HG03175 (cell line): ENCODE measurements around the gene TBC1D22A.
"Not testable (repeated sequence)": the region's sequence is repeated elsewhere in the genome, so short reads cannot be mapped to it uniquely, and the experiment has no call there.

Experiments used
- ATAC-seq: cut with Tn5 transposase; IDR thresholded peaks from one replicate; pipeline ENCODE4 v1.9.1; 2021; ENCODE audit warnings: mild to moderate bottlenecking, moderate library complexity; ENCODE audit not compliant: unreplicated experiment

TBC1D22A gene

DNA sequence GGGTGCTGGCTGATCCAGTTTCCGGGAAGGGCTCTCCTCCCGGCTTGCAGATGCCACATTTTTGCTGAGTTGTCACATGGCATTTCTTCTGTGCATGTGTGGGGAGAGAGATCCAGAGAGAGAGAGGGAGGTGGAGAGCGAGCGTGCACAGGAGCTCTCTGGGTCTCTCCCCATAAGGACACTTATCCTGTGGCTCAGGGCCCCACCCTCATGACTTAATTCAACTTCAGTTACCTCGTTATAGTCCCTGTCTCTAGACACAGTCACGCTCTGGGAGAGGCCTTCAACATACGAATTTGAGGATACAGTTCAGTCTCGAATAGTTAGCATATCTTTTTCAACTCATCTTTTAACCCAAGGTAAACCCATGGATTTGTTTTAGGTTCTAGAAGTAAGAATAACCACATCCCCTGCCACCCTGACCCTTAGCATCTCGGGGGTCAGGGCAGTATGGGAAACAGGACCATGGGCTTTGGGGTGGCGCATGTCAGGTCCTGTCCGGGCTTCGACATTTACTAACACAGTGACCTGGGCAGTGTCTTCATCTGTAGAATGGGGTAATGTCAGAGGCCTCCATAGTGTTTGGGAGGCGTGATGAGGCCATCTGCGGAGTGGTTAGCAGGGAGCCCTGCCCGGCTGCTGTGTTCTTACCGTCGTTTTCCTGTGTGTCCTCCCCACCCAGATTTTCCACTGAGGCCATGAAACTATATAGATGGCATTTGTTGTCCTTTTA, 46.9 kb downstream of the TBC1D22A start:
- no peak for ATAC-seq

DNA sequence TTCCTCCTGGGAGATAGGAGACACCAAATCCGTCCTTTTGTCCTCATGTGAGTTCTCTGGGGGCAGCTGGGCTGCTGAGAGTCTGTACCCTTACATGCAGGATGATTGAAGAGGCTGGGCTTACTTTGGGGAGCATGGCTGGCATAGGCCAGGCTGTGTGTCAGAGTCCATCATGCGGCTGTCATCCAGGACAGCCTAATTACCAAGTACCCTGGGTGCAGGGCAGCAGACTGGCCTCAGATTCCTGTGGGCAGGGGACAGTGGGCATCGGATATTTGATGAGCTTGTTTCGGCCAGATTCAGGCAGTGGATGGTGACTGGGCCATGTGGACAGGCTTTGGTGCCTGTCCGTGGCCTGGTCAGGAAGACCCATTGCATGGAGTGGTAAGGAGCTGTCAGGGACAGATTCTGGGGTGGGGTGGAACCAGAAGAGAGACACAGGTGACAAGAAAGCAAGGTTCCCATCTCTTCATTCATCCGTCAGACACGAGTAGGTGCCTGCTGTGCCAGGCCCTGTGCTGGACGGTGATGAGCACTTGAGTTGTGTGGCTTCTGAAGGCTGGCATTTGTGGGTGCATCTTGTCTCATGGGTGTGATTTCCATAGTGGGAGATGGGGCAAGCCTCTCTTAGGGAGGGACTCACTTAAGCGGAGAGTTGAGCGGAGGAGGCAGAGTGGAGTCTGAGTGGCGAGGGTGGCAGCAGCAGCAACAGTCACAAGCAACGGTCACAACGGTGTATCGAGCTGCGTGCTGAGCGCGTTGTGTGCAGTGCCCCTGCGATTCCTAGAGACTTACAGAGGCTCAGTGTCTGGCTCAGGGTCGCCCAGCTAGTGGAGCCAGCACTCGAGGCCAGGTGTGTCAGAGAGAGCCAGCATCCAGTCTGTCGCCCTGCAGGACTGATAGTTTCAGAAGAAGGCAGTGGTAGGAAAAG, 48.7 kb downstream of the TBC1D22A start:
- no peak for ATAC-seq

DNA sequence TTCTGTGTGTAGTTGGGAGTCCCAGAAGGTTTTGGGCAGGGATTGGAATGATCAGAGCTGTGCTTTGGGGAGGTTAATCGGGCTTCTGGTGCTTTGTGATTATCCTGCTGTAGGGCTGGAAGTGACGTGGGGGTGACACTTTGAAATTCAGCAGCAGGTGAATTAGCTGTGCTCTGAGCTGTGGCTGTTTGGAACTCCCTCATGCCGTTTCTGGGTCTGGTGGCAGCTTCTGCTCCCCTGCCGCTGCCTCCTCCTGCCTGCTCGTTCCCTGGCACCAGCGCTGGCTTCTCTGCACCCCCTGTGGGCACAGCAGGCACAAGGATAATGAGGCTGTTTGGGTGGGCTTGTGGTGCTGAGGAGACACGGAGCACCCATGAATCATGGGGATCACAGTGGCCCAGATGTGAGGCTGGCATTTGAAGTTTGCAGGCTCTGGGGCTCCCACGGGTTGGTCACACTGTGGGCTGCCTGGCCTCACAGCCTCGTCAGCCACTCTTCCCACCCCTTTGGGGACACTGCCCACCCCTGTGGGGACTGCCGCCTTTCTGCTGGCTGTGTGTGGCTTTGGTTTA, 49.7 kb downstream of the TBC1D22A start:
- ATAC-seq, result no peak

DNA sequence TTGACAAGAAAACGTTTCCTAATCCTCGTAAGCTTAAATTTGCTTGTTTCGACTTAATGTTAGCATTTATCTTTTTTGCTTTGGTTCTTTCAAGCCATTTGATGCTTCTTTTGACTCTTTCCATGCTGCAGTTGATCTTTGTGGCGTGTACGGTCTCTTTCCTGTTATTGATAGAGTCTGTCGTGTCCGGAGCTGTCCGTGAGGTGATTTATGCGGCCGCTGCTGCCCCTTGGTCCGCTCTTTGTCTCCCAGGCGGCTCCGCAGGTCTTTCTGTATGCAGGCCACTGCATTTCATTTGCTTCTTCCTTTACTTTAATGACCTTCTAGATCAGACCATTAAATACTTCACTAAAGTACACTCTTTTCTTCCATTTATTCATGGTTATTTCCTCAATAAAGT, 50.3 kb downstream of the TBC1D22A start:
- no peak for ATAC-seq

DNA sequence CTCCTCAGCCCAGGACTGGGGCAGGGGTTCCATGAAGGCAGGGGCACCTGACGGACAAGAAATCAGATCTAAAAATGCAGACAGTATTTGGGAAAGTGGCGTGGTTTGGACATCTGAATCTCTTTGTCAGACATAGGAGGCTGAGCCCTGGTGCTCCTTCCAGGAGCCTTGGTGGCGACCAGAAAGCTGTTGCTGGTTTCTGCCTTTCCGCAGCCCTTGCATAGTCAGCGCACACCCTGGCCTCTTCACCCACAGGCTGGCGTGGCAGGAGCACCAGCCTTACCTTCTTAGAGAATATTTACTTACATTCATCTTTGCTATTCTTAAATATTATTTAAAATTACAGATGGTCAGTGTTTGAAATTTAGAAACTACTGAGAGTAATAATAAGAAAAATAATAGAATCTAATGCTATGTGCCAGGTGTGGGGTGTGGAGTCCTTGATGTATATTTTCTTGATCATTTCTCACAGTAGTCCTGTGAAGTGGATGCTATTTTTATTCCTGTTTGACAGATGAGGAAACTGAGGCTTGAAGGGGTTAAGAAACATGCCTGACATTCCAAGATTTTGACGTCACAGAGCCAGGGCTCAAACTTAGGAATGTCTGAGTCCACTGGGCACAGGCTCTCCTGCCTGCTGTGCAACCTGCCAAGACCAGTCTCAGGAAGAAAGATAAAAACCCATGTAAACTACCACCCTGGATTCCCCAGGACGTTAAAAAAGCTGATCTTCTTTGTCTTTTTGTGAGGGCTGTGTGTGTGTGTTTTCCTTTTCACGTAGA, 51.6 kb downstream of the TBC1D22A start:
- ATAC-seq, result no peak

DNA sequence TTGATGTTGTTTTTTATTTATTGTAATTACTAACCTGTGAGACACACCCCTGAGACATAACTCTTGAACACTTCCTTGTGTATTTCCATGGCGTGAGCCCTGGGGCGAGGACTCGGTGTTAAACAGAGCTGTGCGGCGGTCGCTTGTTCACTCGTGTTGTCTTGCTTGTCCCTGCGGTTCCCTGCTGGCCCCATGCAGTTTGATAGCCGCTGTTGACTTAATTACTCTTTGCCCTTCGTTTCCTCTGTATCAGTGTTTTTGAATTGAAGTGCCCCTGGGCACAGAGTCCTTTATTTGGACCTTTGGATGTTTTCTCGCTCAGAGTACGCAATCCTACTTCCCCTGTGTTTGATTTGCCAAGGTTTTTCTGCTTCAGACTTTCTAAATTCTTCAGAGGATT, 52.7 kb downstream of the TBC1D22A start:
- ATAC-seq, result no peak

DNA sequence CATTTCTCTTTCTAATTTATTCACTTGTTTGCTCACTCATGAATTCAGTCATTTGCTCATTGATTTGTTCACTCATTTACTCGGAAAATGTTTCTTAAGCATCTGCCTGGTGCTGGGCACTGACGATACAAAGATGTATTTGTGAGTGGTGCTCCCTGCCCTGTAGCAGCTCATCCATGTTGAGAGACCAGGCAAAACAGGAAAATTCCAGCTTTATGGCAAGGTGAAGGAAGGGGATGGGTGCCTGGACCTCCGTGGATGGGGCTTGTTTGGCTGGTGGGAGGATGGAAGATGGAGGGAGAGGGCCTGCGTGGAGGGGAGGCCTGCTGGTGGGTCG, 53.1 kb downstream of the TBC1D22A start:
- no peak for ATAC-seq

DNA sequence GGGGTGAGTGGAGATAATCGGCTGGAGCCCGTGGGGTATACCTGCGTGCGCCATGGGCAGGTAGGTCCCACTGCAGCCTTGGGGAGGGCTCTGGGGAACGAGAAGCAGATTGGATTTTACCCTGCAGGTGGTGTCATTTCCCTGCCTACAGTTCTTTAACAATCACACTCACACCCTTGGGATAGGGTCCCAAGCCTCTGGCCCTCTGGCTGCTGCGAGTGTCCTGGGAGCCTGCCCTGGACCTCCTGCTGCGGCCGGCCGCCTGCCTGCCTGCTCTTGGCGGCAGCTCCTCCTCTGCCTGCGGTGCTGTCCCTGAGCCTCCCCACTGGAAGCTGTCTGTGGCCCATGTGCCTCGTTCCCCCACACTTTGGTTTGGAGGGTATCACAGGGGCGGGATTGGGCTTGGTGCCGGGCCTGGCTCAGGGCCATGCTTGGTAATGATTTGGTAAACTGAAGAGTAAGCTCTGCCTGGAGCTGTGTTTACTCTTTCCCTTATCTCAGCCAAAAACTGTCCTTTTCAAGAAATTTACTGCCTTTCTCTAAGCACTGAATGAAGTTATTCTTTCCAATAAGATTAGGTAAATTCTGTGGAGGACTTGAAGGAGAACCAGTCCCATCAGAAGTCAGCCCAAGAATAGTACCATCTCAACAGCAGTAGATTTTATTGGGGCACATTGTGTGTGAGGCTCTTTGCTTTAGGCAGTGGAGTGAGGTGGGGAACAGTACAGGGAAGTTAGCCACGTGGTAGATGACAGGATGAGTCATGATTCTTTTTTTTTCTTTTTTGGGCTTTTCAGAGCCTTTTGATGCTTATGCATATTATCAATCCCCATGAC, 53.7 kb downstream of the TBC1D22A start:
- no peak for ATAC-seq

DNA sequence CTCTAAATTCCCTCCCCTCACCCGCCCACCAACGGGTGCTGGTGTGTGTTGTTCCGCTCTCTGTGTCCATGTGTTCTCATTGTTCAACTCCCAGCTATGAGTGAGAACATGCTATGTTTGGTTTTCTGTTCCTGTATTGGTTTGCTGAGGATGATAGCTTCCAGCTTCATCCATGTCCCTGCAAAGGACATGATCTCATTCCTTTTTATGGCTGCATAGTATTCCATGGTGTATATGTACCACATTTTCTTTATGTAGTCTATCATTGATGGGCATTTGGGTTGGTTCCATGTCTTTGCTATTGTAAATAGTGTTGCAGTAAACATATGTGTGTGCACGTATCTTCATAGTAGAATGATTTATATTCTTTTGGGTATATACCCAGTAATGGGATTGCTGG, 54.9 kb downstream of the TBC1D22A start:
- not testable (repeated sequence) for ATAC-seq

DNA sequence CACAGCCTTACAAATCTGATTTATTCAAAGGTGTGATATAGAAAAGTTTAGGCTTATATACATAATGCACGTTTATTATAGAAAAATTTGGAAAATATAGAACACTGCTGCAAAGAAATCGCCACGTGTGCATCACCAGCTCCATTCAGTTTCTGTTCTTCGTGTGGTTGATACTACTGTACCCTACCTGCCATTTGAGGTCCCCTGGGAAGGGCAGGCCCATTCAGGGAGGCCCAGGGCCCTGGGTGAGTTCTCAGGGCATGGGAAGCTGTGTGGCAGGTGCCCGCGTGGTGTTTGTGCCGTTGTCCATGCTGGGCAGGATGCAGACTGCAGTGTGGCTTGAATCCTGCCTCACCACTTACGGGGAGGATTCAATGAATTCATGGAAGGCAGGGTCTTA, 60.8 kb downstream of the TBC1D22A start:
- ATAC-seq, result no peak

DNA sequence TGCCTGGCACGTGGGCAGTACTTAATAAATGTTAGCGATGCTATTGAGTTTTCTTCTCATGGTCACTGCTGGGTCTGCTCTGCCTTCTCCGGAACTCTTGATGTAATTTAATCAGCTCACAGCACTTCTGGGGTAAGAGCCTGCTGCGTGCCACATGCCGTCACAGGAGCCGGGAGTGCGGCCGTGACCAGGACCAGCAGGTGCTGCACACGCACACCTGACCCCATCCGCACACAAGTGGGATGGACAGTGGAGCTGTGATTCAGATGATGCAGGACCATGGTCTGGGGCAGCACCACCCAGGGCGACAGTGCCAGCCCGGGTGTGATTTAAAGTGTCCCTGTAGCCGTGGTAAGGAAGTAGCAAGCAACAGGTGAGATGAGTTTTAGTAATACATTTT, 61.2 kb downstream of the TBC1D22A start:
- ATAC-seq, result no peak

DNA sequence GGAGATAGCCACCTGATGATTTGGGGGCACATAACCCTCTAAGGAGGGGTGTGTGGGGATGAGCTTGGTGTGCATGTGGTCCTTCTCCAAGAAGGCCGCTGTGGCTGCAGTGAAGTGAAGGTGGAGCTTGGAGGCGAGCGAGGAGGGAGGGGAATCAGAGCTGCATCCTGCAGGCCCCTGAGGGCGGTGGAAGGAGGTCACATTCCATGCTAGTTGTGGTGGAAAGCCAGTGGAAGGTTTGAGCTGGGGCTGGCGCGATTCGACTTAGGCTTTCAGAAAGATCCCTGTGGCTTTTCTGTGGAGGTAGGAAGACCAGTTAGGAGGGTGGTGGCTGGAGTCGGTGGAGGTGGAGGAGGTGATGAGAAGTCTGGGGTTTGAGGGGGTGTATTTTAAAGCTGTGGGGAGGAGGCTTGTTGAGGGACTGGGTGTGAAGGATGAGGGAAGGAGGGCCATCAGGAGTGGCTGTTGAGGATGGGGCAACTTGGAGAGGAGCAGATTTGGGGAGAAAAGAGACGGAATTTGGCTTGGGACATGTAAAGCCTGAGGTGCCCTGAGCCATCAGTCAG, 62.0 kb downstream of the TBC1D22A start:
- no peak for ATAC-seq

DNA sequence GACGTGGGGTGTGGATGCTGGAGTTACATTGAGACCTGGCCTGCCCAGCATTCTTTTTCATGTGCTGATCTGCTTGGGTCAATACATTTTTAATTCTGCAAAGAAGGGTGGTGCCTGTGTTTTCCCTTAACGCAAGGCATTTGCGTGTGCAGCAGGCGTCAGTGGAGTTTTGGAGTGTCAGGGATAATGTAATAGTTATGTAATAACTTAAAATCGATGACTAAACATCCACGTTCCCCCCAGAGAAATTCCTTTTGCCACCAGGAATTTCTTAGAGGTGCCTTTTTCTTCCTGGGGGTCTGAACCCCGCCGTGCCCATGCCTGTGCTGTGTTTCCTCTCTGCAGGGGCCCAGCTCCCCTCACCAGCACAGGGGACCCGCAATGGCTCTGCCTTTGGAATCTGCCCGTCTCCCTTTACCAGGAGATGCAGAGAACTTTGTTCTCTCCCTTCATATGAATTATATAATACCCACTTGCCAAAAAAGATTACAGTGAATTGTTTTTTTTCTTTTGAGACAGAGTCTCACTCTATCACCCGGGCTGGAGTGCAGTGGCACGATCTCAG, 62.6 kb downstream of the TBC1D22A start:
- no peak for ATAC-seq

DNA sequence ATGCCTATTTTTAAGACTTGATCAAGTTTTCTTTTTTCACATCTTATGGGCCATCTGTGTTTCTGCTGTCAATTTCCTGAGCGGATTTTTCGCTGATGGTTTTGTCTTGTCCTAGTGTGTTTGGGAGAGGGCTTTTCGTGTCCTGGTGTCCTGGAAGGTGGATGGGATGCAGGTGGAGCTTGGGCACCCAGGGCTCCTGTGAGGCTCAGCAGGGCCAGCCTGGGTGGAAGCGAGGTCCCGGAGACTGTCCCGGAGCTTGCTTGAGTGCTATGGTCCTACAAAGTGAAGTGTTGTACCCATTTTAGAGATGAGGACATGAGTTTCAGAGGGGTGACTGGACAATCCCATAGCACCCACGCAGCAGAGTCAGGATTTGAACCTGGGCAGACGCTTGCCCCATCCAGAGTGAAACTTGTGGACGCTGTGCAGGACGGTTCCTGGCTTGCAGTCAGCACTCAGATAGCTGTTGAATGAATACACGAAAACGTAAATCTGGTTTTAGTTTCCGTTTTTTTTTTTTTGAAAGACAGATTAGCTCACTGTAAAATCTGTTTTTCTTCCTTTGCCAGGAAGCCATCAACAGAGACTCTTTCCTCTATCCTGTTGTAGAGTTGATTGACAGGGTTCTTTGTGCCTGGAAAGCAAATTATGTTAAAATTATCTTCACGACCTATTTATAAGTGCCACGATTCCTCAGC, 64.1 kb downstream of the TBC1D22A start:
- ATAC-seq, result no peak

DNA sequence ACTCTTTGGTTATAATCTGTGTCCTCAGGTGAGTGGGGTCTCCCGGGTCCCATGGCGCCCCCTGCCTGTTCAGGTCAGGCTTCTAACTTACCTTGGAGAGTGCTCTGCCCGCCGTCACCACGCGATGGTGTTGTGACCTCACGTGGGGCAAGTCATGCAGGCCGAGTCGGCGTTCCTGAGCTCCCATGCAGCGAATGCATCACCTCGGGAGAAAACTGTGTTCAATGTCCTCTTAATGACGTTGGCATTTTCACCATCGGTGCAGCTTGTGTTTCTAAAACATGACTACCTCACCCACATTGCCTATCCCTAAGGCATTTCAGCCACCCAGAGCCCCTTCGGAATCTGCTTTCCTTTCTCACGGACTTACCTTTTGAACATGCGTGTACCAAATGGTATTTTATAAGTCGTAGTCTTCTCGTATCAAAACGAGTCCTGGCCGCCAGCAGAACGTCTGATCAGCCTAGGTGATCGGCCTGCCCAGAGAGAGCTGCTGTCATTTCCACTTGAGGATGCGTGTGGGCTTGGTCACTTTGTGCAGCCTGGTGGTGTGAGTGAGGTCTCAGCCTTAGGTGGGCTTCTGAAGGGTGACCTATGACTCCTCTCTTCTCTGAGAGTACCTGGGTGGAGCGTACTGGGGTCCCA, 64.8 kb downstream of the TBC1D22A start:
- no peak for ATAC-seq

DNA sequence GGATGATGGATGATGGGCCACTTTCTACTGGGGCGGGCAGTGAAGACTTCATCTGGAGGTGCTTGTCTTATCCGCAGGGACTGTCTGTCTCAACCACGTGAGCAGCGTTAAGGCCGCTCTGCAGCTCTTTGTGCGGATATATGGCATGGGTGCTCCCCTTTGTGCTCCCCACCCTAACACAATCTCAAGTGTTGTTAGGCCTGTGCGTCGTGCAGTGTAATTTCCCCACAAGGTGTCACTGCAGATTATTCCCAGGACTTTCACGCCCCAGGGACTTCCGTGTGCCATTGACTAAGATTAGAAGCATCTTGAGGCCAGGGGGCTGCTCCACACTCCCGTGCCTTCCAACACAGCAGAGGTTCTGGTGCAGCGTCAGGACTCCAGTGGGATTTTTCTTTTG, 65.3 kb downstream of the TBC1D22A start:
- ATAC-seq, result no peak

DNA sequence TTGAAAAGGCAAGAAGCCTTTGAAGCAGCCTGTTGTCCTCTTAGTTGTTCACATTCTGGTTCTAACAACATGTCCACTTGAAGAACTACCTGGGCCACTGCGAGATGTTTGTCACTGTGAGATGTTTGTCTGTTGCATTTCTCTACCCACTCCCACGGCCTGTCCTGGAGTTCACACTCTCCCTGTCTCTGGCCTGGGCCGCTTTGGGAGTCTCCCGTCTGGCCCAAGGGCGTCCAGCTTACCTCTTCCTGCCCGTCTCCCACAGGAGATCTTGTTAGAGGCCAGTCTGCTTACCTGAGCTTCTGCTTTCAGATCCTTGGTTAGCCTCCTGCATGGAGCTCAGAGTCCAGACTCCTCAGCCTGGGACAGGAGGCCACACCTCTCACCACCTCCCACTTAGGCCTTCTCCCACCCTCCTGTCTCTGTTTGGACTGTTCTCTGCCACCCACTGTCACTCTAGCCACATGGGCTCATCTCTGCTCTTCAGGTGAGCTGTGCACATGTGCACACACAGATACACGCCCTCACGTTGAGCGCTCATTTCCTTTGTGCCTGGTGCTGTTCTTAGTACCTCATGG, 66.0 kb downstream of the TBC1D22A start:
- no peak for ATAC-seq
